DND-41 (cell line): ENCODE results near the gene MS4A6A.
"Not testable (repeated sequence)": the region's sequence is repeated elsewhere in the genome, so short reads cannot be mapped to it uniquely, and the experiment has no call there.

ENCODE experiments used
- ATAC-seq: fragments of 200-7000 bp; cut with Tn5 transposase; 3 replicates; pipeline ENCODE4 v1.9.1; 2021; ENCODE audit warnings: low read depth; ENCODE audit not compliant: insufficient read depth
- DNase-seq: peaks from one replicate; pipeline ENCODE4 v3.0.0-alpha.2; 2020
- H2AFZ ChIP-seq: 2 replicates; pipeline ENCODE4 v1.6.0; 2012; ENCODE audit warnings: low read depth, low read length
- H3K27ac ChIP-seq: 2 replicates; pipeline ENCODE4 v1.5.1; 2012; ENCODE audit warnings: low read length, inconsistent platforms
- H3K27me3 ChIP-seq: fragments of 200-600 bp; sonication (generic); 2 replicates; pipeline ENCODE4 v1.6.0; 2012; ENCODE audit warnings: low read length, mild to moderate bottlenecking, inconsistent platforms; ENCODE audit not compliant: insufficient read depth, poor library complexity
- H3K36me3 ChIP-seq: 2 replicates; pipeline ENCODE4 v1.5.1; 2012; ENCODE audit warnings: low read length, inconsistent platforms; ENCODE audit not compliant: insufficient read depth
- H3K4me1 ChIP-seq: 2 replicates; pipeline ENCODE4 v1.5.1; 2012; ENCODE audit warnings: mild to moderate bottlenecking, low read length; ENCODE audit not compliant: insufficient read depth
- H3K4me2 ChIP-seq: 2 replicates; pipeline ENCODE4 v1.6.0; 2012; ENCODE audit warnings: mild to moderate bottlenecking, moderate library complexity, low read length, inconsistent platforms; ENCODE audit not compliant: insufficient read depth
- H3K4me3 ChIP-seq, 2 experiments: fragments of 200-600 bp in 1 of 2; shearing (Covaris generic) in 1 of 2; 2 replicates each; pipeline ENCODE4 v1.5.1; 2012 to 2016; ENCODE audit warnings: inconsistent platforms in 2 of 2, low read length in 2 of 2, mild to moderate bottlenecking in 2 of 2, low read depth in 1 of 2, moderate library complexity in 1 of 2
- H3K79me2 ChIP-seq: 2 replicates; pipeline ENCODE4 v1.6.0; 2012; ENCODE audit warnings: low read length, inconsistent platforms; ENCODE audit not compliant: insufficient read depth
- H3K9ac ChIP-seq: 2 replicates; pipeline ENCODE4 v1.6.0; 2012; ENCODE audit warnings: low read depth, mild to moderate bottlenecking, inconsistent platforms, low read length, moderate library complexity
- H3K9me3 ChIP-seq: 2 replicates; pipeline ENCODE4 v1.5.1; 2012; ENCODE audit warnings: low read length, moderate library complexity, mild to moderate bottlenecking, inconsistent platforms; ENCODE audit not compliant: insufficient read depth, severe bottlenecking
- H4K20me1 ChIP-seq: 2 replicates; pipeline ENCODE4 v1.6.0; 2012; ENCODE audit warnings: low read length; ENCODE audit not compliant: insufficient read depth
- CTCF ChIP-seq: IDR thresholded peaks from 2 replicates; pipeline ENCODE4 v1.5.1; 2012; ENCODE audit warnings: borderline replicate concordance, low read length, moderate library complexity, mild to moderate bottlenecking; ENCODE audit not compliant: poor library complexity, severe bottlenecking; ENCODE audit errors: extremely low read depth
- EZH2 ChIP-seq: IDR thresholded peaks from 3 replicates; pipeline ENCODE4 v1.6.1; 2012; ENCODE audit warnings: borderline replicate concordance, low read depth, mild to moderate bottlenecking, moderate library complexity, low read length, inconsistent platforms; ENCODE audit not compliant: severe bottlenecking

The MS4A6A gene

GRCh38 chr11:60195923-60196368 is 13.1 kb upstream of the MS4A6A start:
- TF ChIP-seq CTCF (no peak), EZH2 (no peak)
- no peaks in the 10 kb centered on the region for H3K79me2 ChIP-seq
- no peaks in the 10 kb centered on the region; the same call in 1 of the 2 replicates for H3K36me3 ChIP-seq
- peak overlapping the region; percentile 88 for H3K27ac ChIP-seq
- H3K27me3 ChIP-seq = no peaks in the 10 kb centered on the region
- no peak overlapping the region for H3K4me3 ChIP-seq
- ATAC-seq (peak; percentile 23; the same call in 2 of the 3 replicates), DNase-seq (peak; percentile 19)
- H3K4me1 ChIP-seq = peaks cover 50% of the 10 kb centered on the region
- peaks cover 6% of the 10 kb centered on the region for H3K9me3 ChIP-seq
- peak overlapping the region; percentile 18 for H3K4me2 ChIP-seq
- H4K20me1 ChIP-seq = no peaks in the 10 kb centered on the region
- H3K9ac ChIP-seq = peak overlapping the region; percentile 44
- peak overlapping the region; percentile 46; the same call in 1 of the 2 replicates for H2AFZ ChIP-seq

- Histone ChIP-seq H3K4me2 (peak overlapping the region; percentile 23), H3K27ac (peak overlapping the region; percentile 99), H3K9ac (peak overlapping the region; percentile 58), H3K9me3 (peaks cover 6% of the 10 kb centered on the region), H3K36me3 (no peaks in the 10 kb centered on the region; the same call in 1 of the 2 replicates), H3K4me1 (peaks cover 50% of the 10 kb centered on the region), H3K27me3 (no peaks in the 10 kb centered on the region), H4K20me1 (no peaks in the 10 kb centered on the region), H2AFZ (peak overlapping the region; percentile 55), H3K79me2 (no peaks in the 10 kb centered on the region), H3K4me3 (no peak overlapping the region)
- peak; percentile 24 for ATAC-seq
- peak; percentile 15 for DNase-seq
- TF ChIP-seq CTCF (no peak), EZH2 (no peak)
Measured at GRCh38 chr11:60194511-60194910, 11.6 kb upstream of the MS4A6A start.

DNA sequence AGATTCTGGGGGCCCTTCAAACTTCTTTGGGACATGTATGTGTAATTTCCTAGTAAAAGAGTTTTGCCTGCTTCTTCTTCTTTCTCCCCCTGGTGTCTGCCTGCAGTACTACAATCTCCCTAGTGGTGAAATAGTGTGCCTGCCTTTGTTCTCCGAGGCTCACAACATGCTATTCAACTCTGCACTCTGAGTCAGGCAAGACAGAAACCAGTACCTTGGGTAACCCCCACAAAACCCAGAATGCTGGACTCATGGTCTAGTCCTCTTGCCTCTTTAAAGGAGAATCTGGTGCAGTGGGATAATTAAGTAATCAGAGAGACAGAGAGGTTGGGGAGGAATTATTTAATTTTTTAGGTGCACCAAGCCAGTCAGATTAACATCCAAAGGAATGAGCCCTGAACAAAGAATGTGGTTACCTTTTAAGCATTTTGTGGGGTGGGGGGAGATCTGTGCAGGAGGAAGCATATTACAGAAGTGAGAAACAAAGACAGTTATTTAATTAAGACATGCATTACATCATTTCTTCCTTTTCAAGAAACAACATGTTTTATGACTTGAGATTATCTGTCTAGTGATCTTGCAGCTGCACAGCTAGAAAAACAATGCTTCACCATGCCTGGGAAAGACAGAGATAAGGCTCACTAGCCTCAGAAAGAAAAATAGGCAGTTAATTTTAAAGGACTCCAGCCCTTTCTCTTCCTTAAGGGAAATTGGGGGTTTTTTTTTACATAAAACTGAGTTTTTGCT is 11.0 kb upstream of the MS4A6A start:
- Histone ChIP-seq H4K20me1 (no peaks in the 10 kb centered on the region), H3K36me3 (no peaks in the 10 kb centered on the region; the same call in 1 of the 2 replicates), H3K4me3 (no peak overlapping the region), H3K27me3 (no peaks in the 10 kb centered on the region), H3K79me2 (no peaks in the 10 kb centered on the region), H2AFZ (peak overlapping the region; percentile 64), H3K9me3 (peaks cover 6% of the 10 kb centered on the region), H3K4me1 (peaks cover 53% of the 10 kb centered on the region), H3K9ac (peak overlapping the region; percentile 61), H3K27ac (peak overlapping the region; percentile 99), H3K4me2 (peak overlapping the region; percentile 37)
- peak; percentile 90 for ATAC-seq
- DNase-seq = peak; percentile 82
- no peak for TF ChIP-seq EZH2
- TF ChIP-seq CTCF = peak; percentile 91

DNA sequence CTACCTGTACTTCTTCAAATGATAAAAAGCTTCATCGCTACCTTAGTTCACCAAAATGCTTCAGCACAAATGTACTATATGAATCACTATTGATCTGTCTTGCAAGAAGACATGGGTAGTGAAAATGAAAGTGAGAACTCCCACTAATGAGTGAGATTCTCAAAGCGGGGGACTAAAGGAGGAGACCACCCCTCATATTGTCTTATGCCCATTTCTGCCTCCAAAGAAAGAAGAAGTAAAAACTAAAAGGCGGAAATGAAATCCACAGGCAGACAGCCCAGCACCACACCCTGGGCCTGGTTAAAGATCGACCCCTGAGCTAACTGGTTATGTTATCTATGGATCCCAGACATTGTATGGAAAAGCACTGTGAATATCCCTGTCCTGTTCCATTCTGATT is 9.7 kb upstream of the MS4A6A start:
- H2AFZ ChIP-seq = peak overlapping the region; percentile 14; the same call in 1 of the 2 replicates
- not testable (repeated sequence) for H3K27me3 ChIP-seq, ATAC-seq, H3K9me3 ChIP-seq, H4K20me1 ChIP-seq, H3K79me2 ChIP-seq, DNase-seq, H3K36me3 ChIP-seq
- 0 out of 2 replicates have a peak overlapping the region, but pooled peaks have one; percentile 37 for H3K4me2 ChIP-seq
- peak overlapping the region in 1 of 2 experiments; percentile 9; a peak in 1 of 4 replicates for H3K4me3 ChIP-seq
- peaks cover 61% of the 10 kb centered on the region for H3K4me1 ChIP-seq
- peak overlapping the region; percentile 61; the same call in 1 of the 2 replicates for H3K9ac ChIP-seq
- peak overlapping the region; percentile 99 for H3K27ac ChIP-seq

- H2AFZ ChIP-seq, H3K27me3 ChIP-seq, ATAC-seq, H4K20me1 ChIP-seq, H3K4me2 ChIP-seq, H3K79me2 ChIP-seq, DNase-seq, H3K4me3 ChIP-seq, H3K9ac ChIP-seq, H3K36me3 ChIP-seq: not testable (repeated sequence)
- peaks cover 22% of the 10 kb centered on the region for H3K4me1 ChIP-seq
- H3K9me3 ChIP-seq = peaks cover 14% of the 10 kb centered on the region
- H3K27ac ChIP-seq = peak overlapping the region; percentile 36; the same call in 1 of the 2 replicates
Measured at GRCh38 chr11:60188481-60188880, 5.6 kb upstream of the MS4A6A start.
